HPDE6-E6E7 (cell line): ENCODE measurements around the gene RARA.
"Not testable (repeated sequence)": the region's sequence is repeated elsewhere in the genome, so short reads cannot be mapped to it uniquely, and the experiment has no call there.

Experiments used
- DNase-seq: peaks from one replicate; pipeline ENCODE4 v3.0.0; 2011; ENCODE audit warnings: missing footprints; ENCODE audit errors: extremely low spot score

RARA gene

DNA sequence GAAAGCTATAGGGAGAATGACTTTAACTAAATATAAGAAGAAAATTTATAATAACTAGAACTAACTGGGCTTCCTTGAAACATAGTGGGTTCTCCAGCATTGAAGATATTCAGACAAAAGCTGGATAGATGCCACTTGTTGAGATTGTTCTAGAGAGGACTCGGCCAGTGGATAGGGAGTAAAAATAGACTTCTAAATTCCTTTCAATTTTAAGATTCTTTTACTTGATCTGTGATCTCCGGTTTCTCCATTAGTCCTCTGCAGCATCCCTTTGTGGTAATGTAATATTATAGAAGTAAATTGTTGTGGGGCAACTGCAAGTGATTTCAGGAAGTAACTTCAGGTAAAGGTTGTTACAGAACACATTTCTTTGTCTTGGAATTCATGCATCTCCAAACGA is 10.3 kb upstream of the RARA start:
- no peak for DNase-seq

DNA sequence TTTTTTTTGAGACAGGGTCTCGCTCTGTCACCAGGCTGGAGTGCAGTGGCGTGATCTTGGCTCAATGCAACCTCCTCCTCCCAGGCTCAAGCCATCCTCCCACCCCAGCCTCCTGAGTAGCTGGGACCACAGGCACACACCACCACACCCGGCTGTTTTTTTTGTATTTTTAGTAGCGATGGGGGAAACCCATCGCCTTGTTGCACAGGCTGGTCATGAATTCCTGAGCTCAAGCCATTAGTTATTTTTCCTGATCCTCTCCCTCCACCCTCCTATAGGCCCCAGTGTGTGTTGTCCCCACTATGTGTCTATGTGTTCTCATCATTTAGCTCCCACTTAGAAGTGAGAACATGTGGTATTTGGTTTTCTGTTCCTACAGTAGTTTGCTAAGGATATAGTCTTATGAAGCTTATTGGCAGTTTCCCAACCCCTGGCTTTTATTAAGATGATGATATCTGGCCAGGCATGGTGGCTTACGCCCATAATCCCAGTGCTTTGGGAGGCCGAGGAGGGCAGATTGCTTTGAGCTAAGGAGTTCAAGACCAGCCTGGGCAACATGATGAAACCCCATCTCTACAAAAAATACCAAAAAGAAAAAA is 9.7 kb upstream of the RARA start:
- not testable (repeated sequence) for DNase-seq

DNA sequence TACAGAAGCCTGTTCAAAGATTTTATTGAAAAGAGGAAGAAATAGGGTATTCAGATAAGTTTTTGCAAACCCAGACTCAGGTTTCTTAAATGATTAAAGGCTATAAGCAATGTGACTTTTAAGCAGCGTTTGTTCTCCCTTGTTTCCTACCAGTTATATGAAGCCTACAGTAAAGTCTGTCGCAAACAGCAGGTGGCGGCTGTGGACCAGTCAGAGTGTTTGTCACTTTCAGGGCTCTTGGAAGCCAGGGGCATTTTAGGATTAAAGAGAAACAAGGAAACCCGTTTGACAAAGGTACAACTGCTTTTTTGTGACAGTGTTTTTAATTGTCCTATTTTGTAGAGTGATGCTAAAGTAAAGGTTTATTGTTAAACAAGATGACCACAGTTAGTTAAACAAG is 7.7 kb upstream of the RARA start:
- no peak for DNase-seq

DNA sequence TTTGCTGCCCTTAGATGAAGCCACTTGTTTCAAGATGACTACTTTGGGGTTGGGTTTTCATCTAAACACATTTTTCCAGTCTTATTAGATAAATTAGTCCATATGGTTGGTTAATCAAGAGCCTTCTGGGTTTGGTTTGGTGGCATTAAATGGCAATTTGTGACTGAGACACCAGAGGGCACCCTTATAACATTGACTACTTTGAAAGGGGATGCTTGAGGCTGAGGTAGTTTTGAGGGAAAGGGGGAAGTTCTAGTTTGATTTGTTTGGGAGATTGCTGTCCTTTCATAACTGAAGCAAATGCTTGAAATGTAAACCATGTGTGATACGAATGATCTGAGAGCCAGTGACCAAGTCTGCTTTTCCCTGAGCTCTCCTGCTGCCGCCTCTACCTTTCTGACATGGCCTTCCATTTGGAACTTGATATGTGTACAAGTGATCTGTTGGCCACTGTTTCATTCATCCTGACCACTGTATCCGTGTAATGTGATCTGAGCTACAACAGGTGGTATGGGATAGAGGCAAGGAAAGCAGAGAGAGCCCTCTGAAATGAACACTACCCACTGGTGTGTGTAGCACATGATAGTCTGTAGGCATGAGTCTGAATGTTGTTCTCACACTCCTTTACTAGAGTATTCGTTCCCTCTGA is 5.8 kb upstream of the RARA start:
- DNase-seq: no peak

DNA sequence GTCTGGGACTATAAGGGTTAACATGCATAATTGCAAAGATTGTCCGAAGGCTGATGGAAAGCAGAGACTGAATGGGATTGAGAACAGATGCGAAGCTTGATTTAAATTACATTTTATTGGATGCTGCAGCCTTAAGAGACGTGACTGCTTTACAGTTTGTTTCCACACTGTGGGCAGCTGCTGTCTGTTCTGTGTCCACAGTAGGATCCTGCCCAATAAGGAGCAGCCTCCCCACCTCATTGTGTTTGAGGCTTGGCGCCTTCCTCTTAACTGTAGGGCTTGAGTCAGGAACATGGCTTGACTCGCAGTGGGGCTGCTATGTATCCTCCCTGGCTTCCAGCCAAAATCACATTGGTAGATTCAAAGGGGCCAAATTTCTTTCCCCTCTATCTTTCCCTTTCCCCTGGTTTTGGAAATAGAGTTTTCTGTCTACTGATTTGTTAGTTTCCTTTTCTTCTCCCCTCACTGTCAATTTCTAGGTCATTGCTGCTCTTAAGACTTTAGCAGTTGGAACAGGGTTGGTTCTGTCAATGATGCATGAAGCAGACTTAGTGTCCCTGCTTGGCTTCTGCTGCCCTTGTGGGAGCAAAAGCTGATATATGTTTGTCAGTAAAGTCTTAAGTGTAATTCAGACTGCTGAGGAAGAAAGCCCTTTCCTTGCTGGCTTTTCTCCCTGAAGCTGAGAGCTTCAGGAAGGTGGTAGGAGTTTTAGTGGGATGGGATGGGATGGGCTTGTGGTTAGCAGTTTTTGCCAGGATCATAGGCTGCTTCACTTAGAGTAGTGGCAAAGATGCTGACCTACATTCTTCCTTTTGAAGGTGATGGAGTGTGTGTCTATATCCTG is 5.0 kb upstream of the RARA start:
- no peak for DNase-seq

DNA sequence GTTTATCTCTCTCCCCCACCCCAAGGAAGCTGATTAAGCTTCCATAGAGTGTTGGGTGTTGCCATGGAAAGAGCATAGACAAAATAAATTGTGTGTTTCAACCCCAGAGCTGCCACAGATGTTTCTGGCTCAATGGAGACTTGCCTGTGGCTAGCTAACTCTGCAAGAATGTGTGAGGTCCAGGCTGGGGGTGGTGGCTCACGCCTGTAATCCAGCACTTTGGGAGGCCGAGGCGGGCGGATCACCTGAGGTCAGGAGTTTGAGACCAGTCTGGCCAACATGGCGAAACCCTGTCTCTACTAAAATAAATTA is 4.5 kb upstream of the RARA start:
- not testable (repeated sequence) for DNase-seq

DNA sequence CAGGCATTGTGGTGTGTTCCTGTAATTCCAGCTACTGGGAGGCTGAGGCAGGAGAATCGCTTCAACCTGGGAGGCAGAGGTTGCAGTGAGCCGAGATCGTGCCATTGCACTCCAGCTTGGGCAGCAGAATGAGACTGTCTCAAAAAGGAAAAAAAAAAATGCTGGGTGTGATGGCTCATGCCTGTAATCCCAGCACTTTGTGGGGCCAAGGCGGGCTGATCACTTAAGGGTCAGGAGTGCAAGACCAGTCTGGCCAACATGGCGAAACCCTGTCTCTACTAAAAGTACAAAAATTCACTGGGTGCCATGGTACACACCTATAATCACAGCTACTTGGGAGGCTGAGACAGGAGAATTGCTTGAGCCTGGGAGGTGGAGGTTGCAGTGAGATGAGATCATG is 4.1 kb upstream of the RARA start:
- DNase-seq: not testable (repeated sequence)

DNA sequence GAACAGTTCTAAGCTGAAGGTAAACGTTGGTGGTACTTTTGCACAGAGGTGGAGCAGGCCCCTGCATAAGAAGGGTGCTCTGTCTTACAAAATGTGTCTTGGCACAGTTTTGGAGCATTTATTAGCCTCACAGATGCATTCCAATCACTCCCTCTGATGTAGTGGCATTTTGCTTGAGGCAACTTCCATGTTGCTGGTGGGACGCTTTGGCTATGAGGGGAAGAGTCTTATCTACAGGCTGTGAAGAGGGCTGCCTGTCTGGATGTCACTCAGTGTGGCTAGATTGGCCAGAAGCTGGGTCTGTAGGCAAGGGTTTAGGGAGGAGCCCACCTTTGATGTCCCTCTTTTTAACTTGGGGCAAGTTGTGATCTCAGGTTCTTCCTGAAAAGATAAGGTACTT is 2.6 kb upstream of the RARA start:
- no peak for DNase-seq

DNA sequence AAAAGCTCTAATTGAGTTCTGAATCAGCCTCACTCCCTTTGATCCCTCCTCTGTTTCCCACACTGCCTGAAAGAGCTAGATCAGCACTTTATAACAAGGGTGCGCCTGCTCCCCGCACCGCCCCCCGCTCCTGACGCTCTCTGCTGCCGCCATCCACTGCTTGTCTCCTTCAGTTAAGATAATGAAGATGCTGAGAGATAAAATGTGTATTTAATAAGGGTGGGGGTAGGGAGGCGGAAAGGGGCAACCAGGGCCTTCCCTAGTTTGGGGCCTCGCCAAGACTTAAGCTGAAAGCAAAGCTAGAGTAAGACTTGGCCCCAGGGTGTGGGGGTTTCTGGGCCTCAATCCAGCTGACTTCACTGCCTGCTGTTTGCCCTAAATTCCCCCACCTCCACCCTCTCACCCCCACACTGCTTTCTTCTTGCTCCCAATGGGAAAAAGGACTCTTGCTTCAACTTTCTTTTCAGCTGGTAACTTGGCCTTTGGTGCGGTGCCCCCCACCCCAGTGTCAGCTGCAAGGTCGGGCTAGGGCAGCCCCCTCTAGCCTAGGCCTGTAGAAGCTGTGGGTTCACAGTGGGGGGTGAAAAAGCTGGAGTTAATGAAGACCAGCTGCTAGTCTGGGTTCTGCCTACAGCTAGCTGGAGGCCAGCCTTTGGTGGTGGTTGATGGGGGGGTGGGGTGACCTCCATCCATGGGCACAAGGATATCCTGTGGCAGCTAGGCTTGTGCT is 1.8 kb upstream of the RARA start:
- no peak for DNase-seq

DNA sequence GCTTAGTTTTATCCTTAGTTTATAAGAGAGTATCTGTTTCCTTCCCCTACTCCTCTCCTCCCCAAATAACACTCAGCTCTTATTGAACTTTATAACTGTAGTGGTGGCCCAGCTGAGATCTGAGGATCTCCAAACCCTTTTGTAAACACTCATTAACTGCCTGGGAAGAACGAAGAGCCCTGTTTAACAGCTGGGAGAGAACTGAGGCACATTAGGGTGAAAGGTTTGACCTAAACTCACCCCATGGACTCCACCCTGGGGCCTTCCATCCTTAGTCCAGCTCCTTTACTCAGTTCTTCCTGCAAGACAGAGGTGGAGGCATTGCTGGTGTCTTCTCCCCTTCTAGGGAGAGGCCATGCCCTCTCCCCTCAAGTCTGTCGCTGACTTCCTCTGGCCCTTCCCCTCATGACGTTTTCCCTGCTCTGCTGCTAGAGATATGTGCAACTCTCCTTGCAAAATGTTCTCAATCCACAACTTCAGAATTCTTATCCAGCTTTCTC is 1.2 kb upstream of the RARA start:
- no peak for DNase-seq

DNA sequence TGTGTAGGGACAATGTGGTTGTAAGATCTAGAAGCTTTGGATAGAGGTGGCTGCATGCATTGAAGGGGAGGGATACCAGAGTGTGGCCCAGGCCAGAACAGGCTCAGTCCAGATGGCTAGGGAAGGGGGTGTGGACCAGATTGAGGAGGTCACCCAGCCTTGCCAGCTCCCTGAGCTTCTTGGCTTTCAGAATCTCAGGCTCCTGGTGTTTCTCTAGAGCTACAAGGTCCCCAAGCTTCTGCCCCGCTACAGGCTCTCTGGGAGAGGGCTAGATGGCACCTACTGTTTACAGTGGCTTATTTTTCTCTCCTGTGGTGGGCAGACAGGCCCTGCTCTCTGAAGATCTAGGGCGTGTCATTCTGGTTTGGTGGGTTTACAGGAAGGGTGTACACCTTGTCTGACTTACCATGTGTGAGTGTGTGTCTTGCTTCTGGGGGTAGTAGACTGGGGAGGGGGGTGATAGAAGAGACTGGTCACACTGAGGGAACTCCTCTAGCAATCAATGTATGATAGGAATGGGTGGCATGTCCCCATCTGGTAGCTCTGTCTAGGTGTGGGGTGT is 1.1 kb downstream of the RARA start:
- DNase-seq: no peak

DNA sequence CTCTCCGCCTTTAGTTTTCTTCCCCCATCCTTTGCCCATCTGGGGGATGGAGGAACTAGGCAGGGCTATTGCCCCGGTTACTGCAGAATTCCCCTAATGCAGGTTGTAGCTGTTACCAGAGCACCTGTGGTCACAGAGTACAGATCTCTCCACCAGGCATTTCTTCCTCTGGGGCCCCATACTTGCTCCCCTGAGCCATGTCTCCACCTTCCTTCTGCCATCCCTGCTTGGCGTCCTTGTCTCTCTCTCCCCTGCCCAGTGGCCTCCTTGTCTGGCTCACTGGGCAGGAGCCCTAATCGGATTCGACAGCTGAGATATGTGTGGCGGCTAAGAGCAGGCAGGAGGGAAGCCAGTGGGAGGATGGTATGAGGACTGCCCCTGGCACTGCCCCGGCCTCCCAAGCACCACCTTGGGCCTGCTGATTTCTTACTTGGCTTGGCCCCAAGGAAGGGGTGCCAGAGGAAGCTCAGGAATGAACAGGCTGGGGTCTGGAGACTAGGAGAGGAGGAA is 2.0 kb downstream of the RARA start:
- no peak for DNase-seq

DNA sequence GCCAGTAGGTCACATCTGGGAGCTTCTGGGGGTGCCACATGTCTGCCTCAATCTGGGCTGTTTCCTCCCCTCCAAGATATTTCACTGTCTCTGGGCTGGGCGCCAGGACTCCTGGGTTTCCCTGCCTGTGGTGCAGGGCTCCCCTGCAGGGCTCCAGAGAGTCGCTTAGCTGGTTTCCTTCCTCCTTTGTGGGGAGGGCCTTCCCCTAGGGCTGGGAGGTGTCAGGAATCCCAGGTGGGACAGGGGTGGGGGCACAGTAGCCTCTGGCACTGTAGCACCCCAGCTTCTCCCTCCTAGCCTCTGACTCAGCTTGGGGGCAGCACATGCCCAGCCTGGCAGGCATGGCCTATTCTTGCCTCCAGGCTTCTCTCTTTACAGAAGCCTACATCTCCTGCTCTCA is 2.6 kb downstream of the RARA start:
- DNase-seq: no peak

DNA sequence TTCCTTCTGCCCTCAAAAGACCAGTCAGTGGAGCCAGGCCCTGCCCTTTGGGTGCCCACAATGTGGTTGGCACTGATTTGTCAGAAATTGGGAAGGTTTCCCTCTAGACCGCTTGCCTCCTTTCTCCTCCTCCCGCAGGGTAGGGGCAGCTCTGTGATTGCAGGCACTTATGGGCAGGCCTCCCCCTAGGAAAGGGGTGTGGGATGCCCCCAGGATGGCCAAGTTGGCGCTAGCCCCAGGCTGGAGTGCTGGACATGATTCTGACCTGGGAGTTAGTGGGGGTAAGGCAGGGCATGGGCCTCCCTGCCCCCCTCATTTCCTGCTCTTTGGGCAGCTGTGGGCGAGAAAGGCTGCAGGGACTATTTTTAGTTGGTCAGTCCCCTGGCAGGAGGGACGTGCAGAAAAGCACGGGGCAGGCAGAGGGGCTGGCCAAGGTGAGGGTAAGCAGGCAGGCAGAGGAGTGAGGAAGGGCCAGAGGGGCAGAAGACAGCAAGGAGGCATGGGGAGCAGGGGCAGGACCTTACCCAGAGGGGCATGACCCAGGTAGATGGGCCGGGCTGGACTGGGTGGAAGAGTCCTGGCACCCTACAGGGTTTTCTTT is 3.3 kb downstream of the RARA start:
- DNase-seq: no peak

DNA sequence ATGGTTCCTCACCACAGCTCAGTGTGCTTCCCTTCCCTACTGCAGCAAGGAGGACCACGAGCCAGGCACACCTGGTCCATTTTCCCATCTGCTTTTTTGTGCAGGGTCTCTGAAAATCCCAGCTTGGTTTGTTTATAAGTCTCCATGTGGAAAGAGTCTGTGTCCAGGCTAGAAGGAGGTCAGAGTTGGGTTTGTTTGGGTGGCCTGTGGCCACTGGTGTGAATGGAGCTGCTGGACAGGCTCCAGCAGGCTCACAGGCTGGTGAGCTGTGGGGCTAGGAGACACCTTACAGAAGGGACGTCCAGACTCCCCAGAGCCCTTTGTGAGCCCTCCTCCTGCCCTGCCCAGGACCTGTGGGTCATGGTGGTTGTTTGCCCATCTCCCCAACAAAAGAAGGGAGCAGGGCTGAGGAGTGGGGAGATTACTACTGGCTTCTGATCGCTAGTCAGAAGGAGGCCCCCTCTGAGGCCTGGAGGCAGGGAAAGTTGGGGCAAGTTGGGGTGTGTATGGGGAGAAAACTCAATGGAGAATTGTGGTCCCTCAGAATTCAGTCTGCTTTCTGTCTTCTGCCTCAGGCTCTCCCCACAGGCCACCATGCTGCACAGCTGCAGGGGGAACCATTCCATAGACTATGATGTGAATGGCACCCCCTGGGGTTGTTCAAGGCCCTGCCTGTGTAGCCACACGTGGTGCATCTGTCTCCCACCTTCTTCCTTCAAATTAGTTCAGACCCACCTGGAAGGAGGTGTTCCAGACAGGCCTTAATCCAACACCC is 4.1 kb downstream of the RARA start:
- DNase-seq: no peak

DNA sequence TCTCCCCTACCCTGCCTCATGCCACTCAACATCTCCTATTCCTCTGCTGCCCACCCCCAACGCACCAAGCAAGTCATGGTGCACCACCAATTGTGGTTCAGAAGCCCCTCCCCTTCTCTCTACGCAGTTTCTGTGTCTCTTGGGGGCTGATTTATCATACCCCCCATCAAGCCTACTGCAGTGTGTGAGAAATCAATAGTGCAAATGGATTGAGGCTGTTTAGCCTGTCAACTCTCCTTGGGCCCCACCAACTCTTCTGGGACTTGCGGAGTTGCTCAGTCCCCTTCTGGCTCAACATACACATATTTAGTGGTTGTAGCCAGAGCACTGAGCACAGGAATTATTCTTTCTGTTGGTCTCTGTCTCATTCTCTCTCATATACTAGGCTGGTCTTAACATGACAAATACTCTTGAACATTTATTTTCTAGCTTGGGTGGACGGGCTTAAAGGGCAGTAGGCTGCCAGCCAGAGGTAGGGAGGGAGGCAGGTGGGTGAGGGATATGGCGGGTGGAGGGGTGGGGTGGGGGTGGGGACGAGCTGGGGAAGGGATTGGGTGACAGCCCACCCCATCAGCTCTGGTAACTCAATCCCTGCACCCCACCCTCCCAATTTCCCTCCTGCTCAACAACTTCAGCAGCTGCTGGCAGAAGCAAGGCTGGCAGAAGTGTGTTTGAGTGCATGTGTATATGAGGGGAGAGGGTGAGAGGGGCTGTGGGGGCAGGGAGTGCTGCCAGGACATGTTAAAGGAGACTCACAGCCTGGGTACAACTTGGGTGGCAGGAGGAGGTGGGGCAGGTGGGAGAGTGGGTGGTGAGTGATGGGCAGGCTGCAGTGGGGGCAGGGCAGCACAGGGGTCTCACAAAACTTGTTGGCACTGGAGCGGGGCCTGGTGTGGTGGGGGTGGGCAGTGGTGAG is 4.9 kb downstream of the RARA start:
- no peak for DNase-seq

DNA sequence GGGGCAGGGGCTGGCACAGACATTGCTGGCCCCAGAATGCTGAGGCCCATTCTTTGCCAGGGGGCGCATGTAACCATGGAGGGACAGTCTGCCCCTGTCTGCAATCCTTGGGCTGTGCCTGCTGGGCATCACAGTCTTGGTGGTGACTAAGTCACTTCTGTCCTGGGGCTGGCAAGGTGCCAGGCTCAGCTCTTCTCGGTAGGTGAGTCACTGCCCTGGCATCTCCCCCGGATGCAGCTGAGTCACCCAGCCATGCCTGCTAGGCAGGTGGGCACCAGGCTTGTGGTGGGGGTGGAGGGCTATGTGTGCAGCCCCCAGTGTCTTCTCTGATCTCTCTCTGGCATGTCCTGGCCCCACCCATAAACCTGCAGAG is 5.6 kb downstream of the RARA start:
- peak; percentile 89 for DNase-seq

DNA sequence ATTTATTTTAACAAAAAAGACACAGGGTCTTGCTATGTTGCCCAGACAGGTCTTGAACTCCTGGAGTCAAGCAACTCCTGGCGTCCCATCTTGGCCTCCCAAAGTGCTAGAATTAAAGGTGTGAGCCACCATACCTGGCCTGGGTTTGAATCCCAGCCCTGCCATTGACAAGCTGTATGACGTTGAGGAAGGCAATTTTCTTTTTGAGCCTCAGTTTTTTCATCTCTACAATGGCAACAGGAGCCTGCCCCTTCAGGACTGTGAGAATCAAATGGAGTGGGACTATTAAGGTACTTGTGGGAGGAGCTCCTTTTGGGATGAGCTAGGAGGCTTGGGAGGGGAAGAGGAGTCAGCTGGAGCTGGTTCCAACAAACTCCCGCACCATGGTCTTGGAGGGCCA is 6.2 kb downstream of the RARA start:
- no peak for DNase-seq

DNA sequence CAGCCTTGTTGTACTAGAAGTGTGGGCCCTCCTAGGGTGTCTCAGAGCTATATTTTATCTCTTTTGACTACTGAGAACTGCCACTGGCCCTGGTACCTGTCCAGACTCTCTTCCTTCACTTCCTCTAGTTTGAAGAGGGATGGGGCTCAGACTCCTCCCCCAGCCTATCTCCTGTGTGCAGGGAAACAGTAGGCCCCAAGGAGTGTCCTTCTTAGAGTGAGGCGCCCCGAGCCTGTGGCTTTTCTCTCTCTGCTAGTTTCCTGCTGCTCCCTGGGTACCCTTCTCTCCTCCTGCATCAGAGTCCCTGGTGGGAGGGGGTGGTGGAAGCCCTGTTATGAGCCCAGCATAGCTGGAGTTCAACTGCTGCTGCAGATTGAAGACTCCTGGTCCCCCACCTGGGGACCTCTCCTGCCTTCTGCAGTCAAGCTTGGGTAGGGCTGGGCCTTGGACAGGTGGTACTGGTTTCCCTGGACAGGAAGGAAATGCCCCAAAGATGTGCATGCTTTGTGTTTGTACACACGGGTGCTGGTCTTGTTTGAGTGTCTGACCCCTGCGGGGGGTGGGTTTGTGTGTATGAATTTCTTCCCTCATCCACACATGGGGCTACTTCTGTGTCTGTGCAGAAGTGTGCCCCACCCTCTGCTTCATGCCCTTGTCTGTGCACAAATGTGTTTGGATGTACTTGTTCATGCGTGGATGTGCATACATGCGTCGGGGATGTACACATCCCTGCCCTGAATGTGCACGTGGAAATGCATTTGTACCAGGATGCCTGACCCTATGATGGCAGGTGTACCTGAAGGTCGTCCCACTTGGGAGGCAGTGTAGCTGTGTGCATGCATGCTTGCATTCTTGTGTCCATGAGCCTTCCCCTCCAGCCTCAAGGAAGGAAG is 6.9 kb downstream of the RARA start:
- no peak for DNase-seq
